GM21737 (cell line): ENCODE data around the gene BLOC1S5.
"Not testable (repeated sequence)": the region's sequence is repeated elsewhere in the genome, so short reads cannot be mapped to it uniquely, and the experiment has no call there.

Experiments used
- ATAC-seq: cut with Tn5 transposase; IDR thresholded peaks from one replicate; pipeline ENCODE4 v1.9.1; 2021; ENCODE audit warnings: mild to moderate bottlenecking, moderate library complexity; ENCODE audit not compliant: unreplicated experiment

BLOC1S5 gene

GRCh38 chr6:7996538-7997111 lies 67.6 kb downstream of the BLOC1S5 start:
- no peak for ATAC-seq

- no peak for ATAC-seq
Observed at GRCh38 chr6:7993952-7994351, 70.2 kb downstream of the BLOC1S5 start.

DNA sequence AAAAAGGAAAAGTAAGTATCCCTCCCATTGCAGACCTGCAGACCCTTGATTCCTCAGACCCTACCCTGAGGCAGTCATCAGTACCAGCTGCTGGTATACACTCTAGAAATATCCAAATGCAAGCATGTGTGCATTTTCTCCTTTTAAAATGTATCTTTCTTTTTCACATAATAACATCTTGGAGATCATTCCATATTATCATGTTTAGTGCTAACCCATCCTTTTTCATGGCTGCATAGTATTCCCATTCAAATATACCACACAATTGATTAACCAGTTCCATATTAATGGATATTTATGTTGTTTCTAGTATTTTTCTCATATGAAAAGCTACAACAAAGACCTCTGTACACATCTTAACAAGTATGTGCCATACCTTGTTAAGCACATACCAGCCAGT lies 70.8 kb downstream of the BLOC1S5 start:
- ATAC-seq: no peak

GRCh38 chr6:7992002-7992815 lies 72.0 kb downstream of the BLOC1S5 start:
- ATAC-seq: peak; percentile 60

GRCh38 chr6:7991536-7991935 lies 72.7 kb downstream of the BLOC1S5 start:
- ATAC-seq: peak; percentile 32

- no peak for ATAC-seq
Observed at GRCh38 chr6:7986219-7986618, 78.0 kb downstream of the BLOC1S5 start.

DNA sequence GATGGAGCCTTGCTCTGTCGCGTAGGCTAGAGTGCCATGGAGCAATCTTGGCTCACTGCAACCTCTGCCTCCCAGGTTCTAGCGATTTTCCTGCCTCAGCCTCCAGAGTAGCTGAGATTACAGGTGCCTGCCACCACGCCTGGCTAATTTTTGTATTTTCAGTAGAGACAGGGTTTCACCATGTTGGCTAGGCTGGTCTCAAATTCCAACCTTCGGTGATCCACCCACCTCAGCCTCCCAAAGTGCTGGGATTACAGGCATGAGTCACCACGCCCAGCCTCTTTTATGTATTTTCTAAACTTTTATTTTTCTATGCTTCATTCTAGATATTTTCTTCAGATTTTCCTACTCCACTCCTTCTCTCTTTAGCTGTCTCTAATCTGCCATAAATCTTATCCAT lies 80.2 kb downstream of the BLOC1S5 start:
- not testable (repeated sequence) for ATAC-seq

- no peak for ATAC-seq
Observed at GRCh38 chr6:7979831-7980230, 84.4 kb downstream of the BLOC1S5 start.

GRCh38 chr6:7978736-7979135 lies 85.5 kb downstream of the BLOC1S5 start:
- no peak for ATAC-seq

DNA sequence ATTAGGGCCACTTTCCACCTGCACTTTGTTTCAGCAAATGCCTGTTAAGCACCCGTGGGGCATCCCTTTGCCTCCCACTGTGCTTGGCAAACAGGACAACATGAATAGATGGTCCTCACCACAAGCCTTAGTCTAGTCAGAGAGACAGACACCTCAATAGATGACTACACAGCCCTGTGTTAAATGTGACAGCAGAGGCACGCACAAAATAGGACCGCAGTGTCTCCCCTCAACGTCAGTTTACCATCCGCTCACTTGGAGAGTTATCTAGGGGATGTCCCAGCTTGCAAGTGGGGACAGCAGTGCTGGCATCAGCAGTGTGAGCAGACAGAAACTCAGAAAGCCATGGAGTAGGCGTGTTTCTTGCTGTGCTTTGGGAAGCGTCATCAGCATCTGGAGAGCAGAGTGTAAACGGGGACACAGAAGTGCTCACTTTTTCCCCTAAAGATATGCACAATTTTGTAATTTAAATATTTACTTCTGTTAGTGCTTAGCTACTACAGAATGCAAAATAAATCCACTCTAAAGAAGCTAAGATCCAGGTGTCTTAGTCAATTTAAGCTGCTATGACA lies 87.6 kb downstream of the BLOC1S5 start:
- ATAC-seq: no peak

DNA sequence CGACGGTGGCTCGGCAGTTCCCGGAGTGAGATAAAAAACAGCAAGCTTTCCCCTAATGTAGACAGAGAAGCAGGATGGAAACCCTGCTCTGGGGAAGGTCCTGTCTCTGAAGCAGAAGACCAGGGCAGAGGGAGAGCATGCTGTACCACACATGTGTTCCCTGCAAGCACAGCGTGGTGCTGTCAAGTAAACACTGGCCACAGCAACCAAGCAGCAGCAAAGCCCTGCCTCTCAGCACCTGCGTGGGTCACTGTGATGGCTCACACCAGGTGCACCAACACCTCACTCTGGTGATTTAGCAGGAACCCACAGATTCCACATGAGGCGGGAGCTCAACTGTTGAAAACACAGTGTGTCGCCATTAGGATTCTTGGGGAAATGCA lies 88.4 kb downstream of the BLOC1S5 start:
- ATAC-seq: no peak

DNA sequence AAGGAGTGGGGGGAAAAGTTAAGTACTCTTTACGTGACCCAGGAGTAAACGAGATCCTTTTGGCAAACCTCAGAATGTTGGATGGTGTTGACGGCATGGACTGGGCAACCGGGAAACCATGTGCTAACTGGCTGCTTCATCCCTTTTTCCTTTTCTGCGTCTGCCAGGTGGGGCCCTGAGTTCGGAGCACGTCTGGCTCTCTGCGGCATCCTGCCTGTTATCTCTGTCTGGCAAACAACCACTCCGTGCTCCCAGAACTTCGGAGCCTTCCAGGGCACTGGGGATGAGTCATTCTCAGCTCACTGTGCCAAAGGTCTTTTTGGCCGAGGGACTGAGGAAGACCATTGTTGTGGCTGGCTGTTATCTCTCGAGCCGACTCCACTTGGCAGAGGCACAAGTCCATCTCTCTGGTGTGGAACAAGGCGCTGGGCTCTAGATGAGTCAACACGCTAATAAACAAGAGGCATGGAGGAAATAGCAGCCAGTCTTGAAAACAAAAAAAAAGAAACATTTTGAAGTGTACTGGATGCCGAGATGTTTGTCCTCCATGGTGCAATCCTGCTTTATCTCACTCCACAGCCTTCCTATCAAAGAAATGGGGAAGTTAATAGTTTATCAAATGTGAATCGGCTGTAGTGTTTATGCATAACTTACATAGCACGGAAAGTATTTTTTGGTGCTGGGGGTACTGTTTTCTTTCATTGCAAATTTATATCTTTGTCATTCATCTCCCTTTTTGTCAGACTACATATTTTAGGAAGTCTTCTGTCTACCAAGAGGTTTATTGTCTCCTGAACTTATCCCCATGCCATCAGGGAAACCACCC lies 89.0 kb downstream of the BLOC1S5 start:
- peak; percentile 62 for ATAC-seq

- no peak for ATAC-seq
Observed at GRCh38 chr6:7974565-7974937, 89.6 kb downstream of the BLOC1S5 start.

DNA sequence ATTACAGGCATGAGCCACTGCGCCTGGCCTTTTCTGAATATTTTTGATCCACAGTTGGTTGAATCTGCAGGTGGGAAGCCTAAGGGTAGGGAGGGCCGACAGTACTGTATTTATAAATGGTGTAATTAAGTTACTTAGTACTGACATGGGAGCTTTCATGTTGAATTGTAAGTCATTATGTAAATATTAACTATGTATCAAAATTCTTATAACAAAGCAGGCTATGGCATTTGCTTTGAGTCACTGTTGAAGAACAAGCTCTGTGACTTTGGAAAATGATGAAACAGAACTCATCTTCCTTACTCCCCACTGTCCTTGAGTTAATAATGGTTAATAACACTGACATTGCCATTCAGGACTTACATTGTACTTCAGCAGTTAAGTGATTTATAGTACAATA lies 90.6 kb downstream of the BLOC1S5 start:
- ATAC-seq: no peak

DNA sequence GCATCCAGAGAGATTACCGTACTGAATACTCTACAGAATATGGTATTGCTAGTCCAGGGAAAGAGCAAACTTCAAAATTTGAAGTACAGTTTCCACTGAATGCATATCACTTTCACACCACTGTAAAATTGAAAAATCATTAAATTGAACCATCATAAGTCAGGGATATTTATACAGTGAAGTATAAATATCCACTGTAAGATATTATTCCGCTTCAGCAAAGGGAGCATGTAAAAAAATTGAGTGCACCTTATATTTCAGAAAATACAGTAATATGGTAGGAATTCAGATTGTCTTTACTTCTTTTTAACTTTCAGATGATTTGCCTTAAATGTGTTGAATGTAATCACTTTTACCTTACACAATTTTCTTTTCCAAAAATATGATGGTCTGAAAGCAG lies 92.7 kb downstream of the BLOC1S5 start:
- ATAC-seq: no peak

- no peak for ATAC-seq
Observed at GRCh38 chr6:7970616-7971015, 93.6 kb downstream of the BLOC1S5 start.
